Measurements from ENCODE around the gene MEAF6. TPM values are rescaled to one million over a fixed set of nuclear protein-coding genes. Genes with fewer than 3 reads are reported as not detected.

Gene MEAF6
- total RNA-seq, 4 donors from 2014 or later: 63.6 to 105 (median 68.7) TPM

GRCh38 chr1:37482004-37482785 lies 32.4 kb downstream of the MEAF6 start:
- peak in 1 of 2 donors; percentile 78 for DNase-seq (ENCODE audit: low spot score in 2 of 2)
- no peaks in the 10 kb centered on the region for H3K27me3 ChIP-seq
- peaks cover 54% of the 10 kb centered on the region for H3K36me3 ChIP-seq
- peak overlapping the region; percentile 95 for H3K27ac ChIP-seq
- H3K4me3 ChIP-seq: no peak overlapping the region
- H3K9me3 ChIP-seq: no peaks in the 10 kb centered on the region
- no peak for TF ChIP-seq POLR2A (IDR thresholded peaks at IDR 0.05)
- TF ChIP-seq CTCF (IDR thresholded peaks at IDR 0.05): no peak
- TF ChIP-seq POLR2AphosphoS5 (IDR thresholded peaks at IDR 0.05): no peak
- TF ChIP-seq EP300 (IDR thresholded peaks at IDR 0.05): no peak
- peaks cover 86% of the 10 kb centered on the region for H3K4me1 ChIP-seq
- WGBS: 90% methylated on average over 18 of the region's 18 CpGs

- no peaks in the 10 kb centered on the region for H3K27me3 ChIP-seq
- DNase-seq (ENCODE audit: low spot score in 2 of 2): peak; percentile 67 to 77
- peaks cover 54% of the 10 kb centered on the region for H3K36me3 ChIP-seq
- peak overlapping the region; percentile 95 for H3K27ac ChIP-seq
- WGBS: 85% methylated on average over 19 of the region's 26 CpGs
- H3K4me1 ChIP-seq: peaks cover 86% of the 10 kb centered on the region
- H3K9me3 ChIP-seq: no peaks in the 10 kb centered on the region
- H3K4me3 ChIP-seq: no peak overlapping the region
- no peak for TF ChIP-seq EP300 (IDR thresholded peaks at IDR 0.05)
- no peak for TF ChIP-seq POLR2AphosphoS5 (IDR thresholded peaks at IDR 0.05)
- no peak for TF ChIP-seq CTCF (IDR thresholded peaks at IDR 0.05)
- no peak for TF ChIP-seq POLR2A (IDR thresholded peaks at IDR 0.05)
Measured at GRCh38 chr1:37481289-37482003, 33.1 kb downstream of the MEAF6 start.

GRCh38 chr1:37480581-37481288 lies 33.8 kb downstream of the MEAF6 start:
- H3K4me1 ChIP-seq: peaks cover 86% of the 10 kb centered on the region
- peak overlapping the region; percentile 81 for H3K4me3 ChIP-seq

GRCh38 chr1:37480125-37480466 lies 34.5 kb downstream of the MEAF6 start:
- H3K27ac ChIP-seq: peak overlapping the region; percentile 95
- H3K36me3 ChIP-seq: peaks cover 51% of the 10 kb centered on the region
- H3K4me1 ChIP-seq: peaks cover 86% of the 10 kb centered on the region
- no CpG with 5 or more reads among the region's 5 CpGs for WGBS
- TF ChIP-seq POLR2AphosphoS5 (IDR thresholded peaks at IDR 0.05) (no peak), POLR2A (IDR thresholded peaks at IDR 0.05) (no peak), EP300 (IDR thresholded peaks at IDR 0.05) (no peak), CTCF (IDR thresholded peaks at IDR 0.05) (no peak)
- H3K4me3 ChIP-seq: peak overlapping the region; percentile 81
- no peaks in the 10 kb centered on the region for H3K27me3 ChIP-seq
- H3K9me3 ChIP-seq: no peaks in the 10 kb centered on the region
- peak; percentile 72 to 78 for DNase-seq (ENCODE audit: low spot score in 2 of 2)

More at GRCh38 chr1:37480581-37481288, 33.8 kb downstream of the MEAF6 start:
- TF ChIP-seq CTCF (IDR thresholded peaks at IDR 0.05) (no peak), POLR2A (IDR thresholded peaks at IDR 0.05) (no peak), EP300 (IDR thresholded peaks at IDR 0.05) (no peak), POLR2AphosphoS5 (IDR thresholded peaks at IDR 0.05) (no peak)
- peaks cover 51% of the 10 kb centered on the region for H3K36me3 ChIP-seq
- peak in 1 of 2 donors; percentile 56 for DNase-seq (ENCODE audit: low spot score in 2 of 2)
- H3K27me3 ChIP-seq: no peaks in the 10 kb centered on the region
- H3K9me3 ChIP-seq: no peaks in the 10 kb centered on the region
- 91% methylated on average over 10 of the region's 10 CpGs for WGBS
- H3K27ac ChIP-seq: peak overlapping the region; percentile 95

Measured in suprapubic skin (tissue), 4 donors.